DOHH2 (cell line): Measurements from ENCODE around the gene PGP.

ENCODE experiments used
- EZH2phosphoT487 ChIP-seq: fragments of 200-600 bp; sonication (generic); IDR thresholded peaks from 2 replicates; pipeline ENCODE4 v1.6.1; 2017; ENCODE audit warnings: borderline replicate concordance, mild to moderate bottlenecking, antibody characterized with exemption, low read length, moderate library complexity, mixed read lengths
- TF ChIP-seq, protein P1 (sequence below): fragments of 200-600 bp; sonication (generic); IDR thresholded peaks from one replicate; pipeline ENCODE4 v1.5.1; 2014; ENCODE audit warnings: antibody characterized with exemption, mild to moderate bottlenecking, low read depth, low read length; ENCODE audit not compliant: poor library complexity, severe bottlenecking

DNA sequence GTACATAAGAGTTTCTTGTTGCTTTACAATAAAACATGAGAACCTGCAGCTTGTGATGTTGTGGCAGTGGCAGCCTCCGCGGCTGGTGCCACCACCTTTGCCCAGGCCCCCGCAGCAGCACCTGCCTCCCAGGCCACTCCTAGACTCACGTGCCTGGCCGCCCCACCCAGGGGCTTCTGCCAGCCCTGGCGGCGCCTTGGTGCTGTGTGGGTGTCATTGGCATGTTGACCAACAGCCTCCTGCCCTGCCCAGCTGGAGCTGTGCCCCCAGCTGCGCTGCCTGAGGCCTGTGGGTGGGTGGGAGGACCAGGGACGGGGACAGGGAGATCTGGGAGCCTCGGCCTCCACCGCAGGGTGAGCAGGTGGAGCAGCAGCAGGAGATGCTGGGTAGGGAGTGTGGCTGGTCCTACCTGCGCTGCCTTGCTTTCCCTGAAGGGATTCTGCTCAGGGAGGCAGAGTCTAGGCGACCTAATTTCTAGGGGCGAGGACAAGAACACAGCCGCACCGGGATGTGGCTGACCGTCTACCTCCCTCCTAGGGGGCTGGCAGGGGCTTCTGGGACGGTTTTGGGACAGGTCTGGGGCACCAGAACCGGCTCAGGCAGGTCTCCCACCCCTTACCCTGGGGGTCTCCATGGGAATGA lies 21.2 kb upstream of the PGP start:
- TF ChIP-seq, protein P1, sequence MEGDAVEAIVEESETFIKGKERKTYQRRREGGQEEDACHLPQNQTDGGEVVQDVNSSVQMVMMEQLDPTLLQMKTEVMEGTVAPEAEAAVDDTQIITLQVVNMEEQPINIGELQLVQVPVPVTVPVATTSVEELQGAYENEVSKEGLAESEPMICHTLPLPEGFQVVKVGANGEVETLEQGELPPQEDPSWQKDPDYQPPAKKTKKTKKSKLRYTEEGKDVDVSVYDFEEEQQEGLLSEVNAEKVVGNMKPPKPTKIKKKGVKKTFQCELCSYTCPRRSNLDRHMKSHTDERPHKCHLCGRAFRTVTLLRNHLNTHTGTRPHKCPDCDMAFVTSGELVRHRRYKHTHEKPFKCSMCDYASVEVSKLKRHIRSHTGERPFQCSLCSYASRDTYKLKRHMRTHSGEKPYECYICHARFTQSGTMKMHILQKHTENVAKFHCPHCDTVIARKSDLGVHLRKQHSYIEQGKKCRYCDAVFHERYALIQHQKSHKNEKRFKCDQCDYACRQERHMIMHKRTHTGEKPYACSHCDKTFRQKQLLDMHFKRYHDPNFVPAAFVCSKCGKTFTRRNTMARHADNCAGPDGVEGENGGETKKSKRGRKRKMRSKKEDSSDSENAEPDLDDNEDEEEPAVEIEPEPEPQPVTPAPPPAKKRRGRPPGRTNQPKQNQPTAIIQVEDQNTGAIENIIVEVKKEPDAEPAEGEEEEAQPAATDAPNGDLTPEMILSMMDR, result no peak
- no peak for TF ChIP-seq EZH2phosphoT487
